ENCODE results near the gene ZC3H4.

- TF ChIP-seq CTCF (conservative IDR thresholded peaks at IDR 0.05) (no peak), ZFX (IDR thresholded peaks at IDR 0.05) (no peak)
Observed at GRCh38 chr19:47047272-47047762, 66.3 kb downstream of the ZC3H4 start.

Measured in C4-2B (cell line).